Measurements from ENCODE around the gene PCNA.

- no peak for TF ChIP-seq POLR2A (IDR thresholded peaks at IDR 0.05)
- no peak for TF ChIP-seq EP300 (IDR thresholded peaks at IDR 0.05)
- no peak for TF ChIP-seq CTCF (IDR thresholded peaks at IDR 0.05)
Measured at GRCh38 chr20:5127859-5128424, 8.2 kb upstream of the PCNA start.

All from stomach (tissue), 4 donors.